ENCODE measurements around the gene NKD2. TPM values are rescaled to one million over a fixed set of nuclear protein-coding genes. Genes with fewer than 3 reads are reported as not detected.
"Not testable (repeated sequence)": the region's sequence is repeated elsewhere in the genome, so short reads cannot be mapped to it uniquely, and the experiment has no call there.

The NKD2 gene
- total RNA-seq, 2 donors from 2014 or later, result 1.4 to 1.5 TPM

DNA sequence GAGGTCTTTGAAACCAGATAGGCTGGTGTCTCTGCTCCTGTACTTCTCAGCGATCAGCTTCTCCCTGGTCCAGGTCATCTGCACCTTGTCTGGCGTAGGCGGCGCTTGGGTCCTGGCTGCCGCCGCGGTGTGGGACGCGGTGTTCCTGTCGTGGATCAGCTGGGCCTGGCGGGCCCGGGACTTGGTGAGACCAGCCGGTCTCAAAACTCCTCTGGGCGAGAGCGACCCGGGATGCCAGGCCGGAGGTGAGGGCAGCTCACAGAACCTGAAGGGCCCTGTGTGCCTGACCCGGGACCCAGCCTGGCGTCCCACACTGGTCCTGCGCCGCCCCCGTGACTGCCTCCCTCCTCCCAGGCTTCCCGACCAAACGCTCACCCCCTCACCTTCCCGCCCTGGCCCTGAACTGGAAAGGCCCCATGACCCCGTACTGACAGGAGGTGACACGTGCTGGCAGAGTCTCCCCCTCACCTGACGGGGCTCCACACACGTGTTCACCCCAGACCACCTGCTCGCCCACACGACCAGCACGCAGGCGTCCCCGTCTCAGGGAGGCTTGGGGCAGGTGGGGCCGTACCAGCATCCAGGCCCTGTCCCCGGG is 49.0 kb downstream of the NKD2 start:
- H3K27ac ChIP-seq, result no peak overlapping the region
- no peaks in the 10 kb centered on the region for H3K4me1 ChIP-seq (ENCODE audit: control insufficient read depth in 1 of 2, low read depth in 2 of 2)
- no peak overlapping the region for H3K4me3 ChIP-seq
- H3K9me3 ChIP-seq, result no peaks in the 10 kb centered on the region
- H3K36me3 ChIP-seq, result peaks cover 5% of the 10 kb centered on the region
- DNase-seq (ENCODE audit: low spot score), result no peak
- TF ChIP-seq, protein P1, sequence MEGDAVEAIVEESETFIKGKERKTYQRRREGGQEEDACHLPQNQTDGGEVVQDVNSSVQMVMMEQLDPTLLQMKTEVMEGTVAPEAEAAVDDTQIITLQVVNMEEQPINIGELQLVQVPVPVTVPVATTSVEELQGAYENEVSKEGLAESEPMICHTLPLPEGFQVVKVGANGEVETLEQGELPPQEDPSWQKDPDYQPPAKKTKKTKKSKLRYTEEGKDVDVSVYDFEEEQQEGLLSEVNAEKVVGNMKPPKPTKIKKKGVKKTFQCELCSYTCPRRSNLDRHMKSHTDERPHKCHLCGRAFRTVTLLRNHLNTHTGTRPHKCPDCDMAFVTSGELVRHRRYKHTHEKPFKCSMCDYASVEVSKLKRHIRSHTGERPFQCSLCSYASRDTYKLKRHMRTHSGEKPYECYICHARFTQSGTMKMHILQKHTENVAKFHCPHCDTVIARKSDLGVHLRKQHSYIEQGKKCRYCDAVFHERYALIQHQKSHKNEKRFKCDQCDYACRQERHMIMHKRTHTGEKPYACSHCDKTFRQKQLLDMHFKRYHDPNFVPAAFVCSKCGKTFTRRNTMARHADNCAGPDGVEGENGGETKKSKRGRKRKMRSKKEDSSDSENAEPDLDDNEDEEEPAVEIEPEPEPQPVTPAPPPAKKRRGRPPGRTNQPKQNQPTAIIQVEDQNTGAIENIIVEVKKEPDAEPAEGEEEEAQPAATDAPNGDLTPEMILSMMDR (IDR thresholded peaks at IDR 0.05), result no peak
- H3K27me3 ChIP-seq (replicated peaks; ENCODE audit: insufficient read depth), result no peaks in the 10 kb centered on the region
- no peak for ATAC-seq (ENCODE audit: insufficient number of reproducible peaks, low FRiP score, low read depth)

DNA sequence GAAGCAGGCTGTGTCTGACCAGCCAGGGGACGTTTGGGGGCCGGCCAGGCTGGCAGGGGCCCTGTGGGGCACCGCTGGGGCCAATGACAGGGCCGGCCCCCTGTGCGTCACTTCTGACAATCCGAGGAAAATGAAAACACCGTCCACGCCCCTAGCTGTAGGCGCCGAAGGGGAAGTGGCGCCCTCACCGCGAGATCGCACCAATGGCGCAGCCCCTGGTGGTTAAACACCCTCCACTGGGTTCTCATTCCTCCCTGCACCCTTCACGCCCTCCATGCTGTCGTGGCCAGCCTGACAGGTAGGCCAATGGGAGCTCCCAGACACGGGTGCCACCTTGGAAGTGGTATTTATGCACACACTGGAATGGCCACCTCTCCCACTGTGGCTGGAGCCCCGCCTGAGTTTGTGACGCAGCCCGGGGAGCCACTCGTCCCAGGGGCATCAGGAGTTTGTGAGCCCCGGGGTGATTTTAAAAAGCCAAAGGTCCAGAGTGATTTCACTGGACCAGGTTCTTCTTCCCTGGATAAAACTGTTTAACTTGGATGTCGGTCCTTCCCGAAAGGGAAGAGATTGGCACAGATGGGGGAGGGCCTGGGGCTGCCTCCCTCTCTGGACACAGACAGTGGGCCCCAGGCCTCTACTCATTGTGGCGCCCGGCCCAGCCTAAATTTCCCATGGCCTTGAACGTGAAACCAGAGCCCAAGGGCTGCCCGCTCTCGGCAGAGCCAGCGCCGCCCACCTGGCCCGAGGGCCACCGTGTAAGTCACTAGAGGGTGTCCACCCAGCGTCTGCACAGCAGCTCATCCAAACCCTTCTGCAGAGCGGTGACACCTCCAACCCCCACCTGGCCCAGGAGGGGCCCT is 49.7 kb downstream of the NKD2 start:
- peaks cover 5% of the 10 kb centered on the region for H3K36me3 ChIP-seq
- no peaks in the 10 kb centered on the region for H3K27me3 ChIP-seq (replicated peaks; ENCODE audit: insufficient read depth)
- no peaks in the 10 kb centered on the region for H3K4me1 ChIP-seq (ENCODE audit: control insufficient read depth in 1 of 2, low read depth in 2 of 2)
- H3K27ac ChIP-seq, result no peak overlapping the region
- ATAC-seq (ENCODE audit: insufficient number of reproducible peaks, low FRiP score, low read depth) (no peak), DNase-seq (ENCODE audit: low spot score) (no peak)
- no peaks in the 10 kb centered on the region for H3K9me3 ChIP-seq
- TF ChIP-seq, protein P1 (IDR thresholded peaks at IDR 0.05), result no peak
- H3K4me3 ChIP-seq, result no peak overlapping the region

DNA sequence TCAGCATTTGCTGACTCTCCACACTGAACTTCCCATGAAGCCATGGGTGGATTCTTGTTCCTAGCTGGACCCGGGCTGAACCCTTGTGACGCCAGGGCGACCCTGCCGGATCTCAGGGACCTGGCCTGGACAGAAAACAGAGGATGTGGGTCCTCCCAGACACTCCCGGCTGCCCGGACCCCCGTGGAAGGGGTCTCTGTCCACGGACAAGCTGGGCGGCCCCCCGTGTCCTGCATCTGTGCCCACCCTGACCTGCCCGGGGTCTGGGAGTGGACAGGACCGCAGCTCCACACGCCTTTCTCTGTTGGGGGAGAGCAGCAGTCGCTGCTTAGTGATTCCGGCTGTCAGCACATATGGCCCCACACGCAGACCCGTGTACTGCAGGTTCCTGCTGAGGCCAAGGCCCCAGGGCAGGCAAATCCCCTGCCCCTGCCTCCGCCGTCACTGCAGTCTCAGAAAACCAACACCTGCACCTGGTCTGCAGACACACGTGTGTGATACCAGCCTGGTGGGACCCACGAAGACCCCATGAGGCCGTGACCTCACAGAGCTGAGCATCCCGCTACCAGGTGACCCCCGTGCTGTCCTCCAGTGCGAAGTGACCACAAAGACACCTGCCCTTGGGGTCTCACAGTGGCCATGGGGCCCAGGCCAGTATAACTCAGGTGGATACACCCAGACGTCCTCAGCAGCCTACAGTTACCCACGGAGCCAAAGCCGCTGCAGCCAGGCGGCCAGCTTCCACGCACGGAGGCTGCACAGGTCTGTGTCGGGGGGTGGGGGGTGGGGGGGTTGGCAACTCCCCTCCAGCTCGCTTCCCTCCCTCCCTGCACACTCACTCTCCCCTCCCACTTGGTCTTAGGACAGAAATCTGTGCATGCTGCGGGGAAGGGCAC is 50.6 kb downstream of the NKD2 start:
- TF ChIP-seq, protein P1 (IDR thresholded peaks at IDR 0.05), result no peak
- Histone ChIP-seq H3K27ac (no peak overlapping the region), H3K36me3 (peaks cover 9% of the 10 kb centered on the region), H3K4me3 (no peak overlapping the region), H3K9me3 (no peaks in the 10 kb centered on the region), H3K27me3 (replicated peaks; ENCODE audit: insufficient read depth) (no peaks in the 10 kb centered on the region), H3K4me1 (ENCODE audit: control insufficient read depth in 1 of 2, low read depth in 2 of 2) (no peaks in the 10 kb centered on the region)
- no peak for DNase-seq (ENCODE audit: low spot score)
- ATAC-seq (ENCODE audit: insufficient number of reproducible peaks, low FRiP score, low read depth), result no peak

DNA sequence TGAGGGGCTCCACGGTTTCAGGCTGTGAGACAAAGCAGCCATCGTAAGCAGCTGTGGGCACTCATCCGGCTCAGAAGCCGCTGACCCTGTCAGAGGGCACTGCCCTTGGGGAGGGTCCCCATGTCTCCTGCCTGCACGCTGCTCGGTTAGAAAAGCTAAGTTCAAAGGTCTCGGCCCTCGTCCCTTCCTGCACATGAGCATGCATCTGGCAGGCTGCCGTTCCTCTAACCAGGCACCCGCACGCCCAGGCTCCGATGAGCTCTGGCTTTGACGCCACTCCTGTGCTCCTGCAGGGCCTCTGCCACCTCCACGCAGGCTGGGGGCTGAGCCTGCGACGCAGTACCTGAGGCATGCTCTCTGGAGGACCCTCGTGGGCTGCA is 51.3 kb downstream of the NKD2 start:
- no peak for ATAC-seq (ENCODE audit: insufficient number of reproducible peaks, low FRiP score, low read depth)
- H3K4me1 ChIP-seq (ENCODE audit: control insufficient read depth in 1 of 2, low read depth in 2 of 2), result no peaks in the 10 kb centered on the region
- TF ChIP-seq, protein P1 (IDR thresholded peaks at IDR 0.05), result no peak
- H3K27me3 ChIP-seq (replicated peaks; ENCODE audit: insufficient read depth), result no peaks in the 10 kb centered on the region
- DNase-seq (ENCODE audit: low spot score), result no peak
- H3K36me3 ChIP-seq, result peaks cover 12% of the 10 kb centered on the region
- no peaks in the 10 kb centered on the region for H3K9me3 ChIP-seq
- H3K27ac ChIP-seq, result no peak overlapping the region
- H3K4me3 ChIP-seq, result no peak overlapping the region

DNA sequence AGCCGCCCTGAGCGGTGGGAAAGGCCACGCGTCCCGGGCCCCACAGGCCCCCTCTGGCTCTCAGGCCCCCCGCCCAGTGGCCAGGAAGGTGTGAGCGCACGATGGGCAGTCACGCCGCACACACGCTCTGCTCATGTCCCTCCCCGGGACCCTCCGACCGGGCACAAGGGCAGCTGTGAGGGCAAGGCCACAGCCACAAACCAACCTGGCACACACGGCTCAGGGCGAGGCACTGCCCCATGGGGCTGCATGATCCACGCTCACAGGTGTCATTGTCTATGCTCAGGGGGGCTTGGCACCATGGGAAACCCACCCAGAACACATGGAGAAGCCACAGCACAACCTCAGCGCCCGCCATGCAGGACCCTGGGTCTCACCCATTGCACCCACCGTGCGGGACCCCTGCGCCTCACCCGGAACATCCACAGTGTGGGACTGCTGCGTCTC is 52.0 kb downstream of the NKD2 start:
- no peak for DNase-seq (ENCODE audit: low spot score)
- no peak overlapping the region for H3K27ac ChIP-seq
- TF ChIP-seq, protein P1 (IDR thresholded peaks at IDR 0.05), result no peak
- no peak for ATAC-seq (ENCODE audit: insufficient number of reproducible peaks, low FRiP score, low read depth)
- no peak overlapping the region for H3K4me3 ChIP-seq
- no peaks in the 10 kb centered on the region for H3K9me3 ChIP-seq
- no peaks in the 10 kb centered on the region for H3K4me1 ChIP-seq (ENCODE audit: control insufficient read depth in 1 of 2, low read depth in 2 of 2)
- no peaks in the 10 kb centered on the region for H3K27me3 ChIP-seq (replicated peaks; ENCODE audit: insufficient read depth)
- peaks cover 12% of the 10 kb centered on the region for H3K36me3 ChIP-seq

DNA sequence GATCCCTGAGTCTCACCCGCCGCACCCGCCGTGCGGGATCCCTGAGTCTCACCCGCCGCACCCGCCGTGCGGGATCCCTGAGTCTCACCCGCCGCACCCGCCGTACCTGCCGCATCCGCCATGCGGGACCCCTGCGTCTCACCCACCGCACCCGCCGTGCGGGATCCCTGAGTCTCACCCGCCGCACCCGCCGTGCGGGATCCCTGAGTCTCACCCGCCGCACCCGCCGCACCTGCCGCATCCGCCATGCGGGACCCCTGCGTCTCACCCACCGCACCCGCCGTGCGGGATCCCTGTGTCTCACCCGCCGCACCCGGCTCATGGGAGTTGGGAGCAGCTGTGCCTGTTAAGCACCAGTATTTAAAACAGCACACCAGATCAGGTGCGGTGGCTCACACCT is 52.7 kb downstream of the NKD2 start:
- H3K4me1 ChIP-seq (ENCODE audit: control insufficient read depth in 1 of 2, low read depth in 2 of 2); H3K27me3 ChIP-seq (replicated peaks; ENCODE audit: insufficient read depth); H3K9me3 ChIP-seq; DNase-seq (ENCODE audit: low spot score); ATAC-seq (ENCODE audit: insufficient number of reproducible peaks, low FRiP score, low read depth); H3K27ac ChIP-seq; H3K4me3 ChIP-seq: not testable (repeated sequence)
- peaks cover 12% of the 10 kb centered on the region for H3K36me3 ChIP-seq

Data from thoracic aorta (tissue), 2 donors.